GM18861 (cell line): ENCODE data around the gene FRMPD4.
A peak's percentile ranks its signal among the peaks of the same experiment; 100 is the strongest.

Source experiments
- ATAC-seq: cut with Tn5 transposase; IDR thresholded peaks from one replicate; pipeline ENCODE4 v1.9.1; 2021; ENCODE audit not compliant: unreplicated experiment

Gene FRMPD4

GRCh38 chrX:12611471-12611870 is 473.2 kb downstream of the FRMPD4 start:
- ATAC-seq: no peak

- ATAC-seq: no peak
These were observed 476.0 kb downstream of the FRMPD4 start for GRCh38 chrX:12614266-12614665.

- no peak for ATAC-seq
These were observed 476.8 kb downstream of the FRMPD4 start for GRCh38 chrX:12615061-12615460.

- ATAC-seq: no peak
These were observed 479.0 kb downstream of the FRMPD4 start for GRCh38 chrX:12617241-12617640.

GRCh38 chrX:12647230-12647629 is 509.0 kb downstream of the FRMPD4 start:
- ATAC-seq: no peak

GRCh38 chrX:12648995-12649394 is 510.7 kb downstream of the FRMPD4 start:
- ATAC-seq: no peak

GRCh38 chrX:12657433-12657832 is 519.2 kb downstream of the FRMPD4 start:
- no peak for ATAC-seq

GRCh38 chrX:12657881-12658280 is 519.6 kb downstream of the FRMPD4 start:
- ATAC-seq: peak; percentile 49

GRCh38 chrX:12661464-12661863 is 523.2 kb downstream of the FRMPD4 start:
- ATAC-seq: no peak

GRCh38 chrX:12672367-12673106 is 534.3 kb downstream of the FRMPD4 start:
- no peak for ATAC-seq

GRCh38 chrX:12673487-12673886 is 535.2 kb downstream of the FRMPD4 start:
- ATAC-seq: no peak

GRCh38 chrX:12679522-12679921 is 541.2 kb downstream of the FRMPD4 start:
- ATAC-seq: no peak

GRCh38 chrX:12681047-12681446 is 542.8 kb downstream of the FRMPD4 start:
- no peak for ATAC-seq

GRCh38 chrX:12685541-12685940 is 547.3 kb downstream of the FRMPD4 start:
- ATAC-seq: no peak

GRCh38 chrX:12686331-12686730 is 548.1 kb downstream of the FRMPD4 start:
- ATAC-seq: no peak

GRCh38 chrX:12690646-12691045 is 552.4 kb downstream of the FRMPD4 start:
- no peak for ATAC-seq

GRCh38 chrX:12693754-12694153 is 555.5 kb downstream of the FRMPD4 start:
- ATAC-seq: no peak

GRCh38 chrX:12700745-12701144 is 562.5 kb downstream of the FRMPD4 start:
- ATAC-seq: no peak

GRCh38 chrX:12701628-12702027 is 563.4 kb downstream of the FRMPD4 start:
- ATAC-seq: no peak

- ATAC-seq: no peak
These were observed 564.3 kb downstream of the FRMPD4 start for GRCh38 chrX:12702509-12703091.

- ATAC-seq: no peak
These were observed 566.4 kb downstream of the FRMPD4 start for GRCh38 chrX:12704706-12705105.

- ATAC-seq: no peak
These were observed 570.8 kb downstream of the FRMPD4 start for GRCh38 chrX:12709047-12709446.
